SKM-1 treated with dmso at 0.1 percent for 144 hours (cell line): ENCODE results near the gene TPGS2.
A peak's percentile ranks its signal among the peaks of the same experiment; 100 is the strongest.
"Not testable (repeated sequence)": the region's sequence is repeated elsewhere in the genome, so short reads cannot be mapped to it uniquely, and the experiment has no call there.

ENCODE experiments used
- DNase-seq: peaks from one replicate; lab custom pipeline; 2025; ENCODE audit not compliant: unreplicated experiment; lab: John Stamatoyannopoulos, UW

The TPGS2 gene

GRCh38 chr18:36828630-36829361, at the start of gene TPGS2, which contains the start of gene KIAA1328:
TSS of gene TPGS2 (minus strand) at chr18:36829002. CDS start at chr18:36828767, 235 bp downstream.
TSS of gene KIAA1328 (plus strand) at chr18:36829127. CDS start at chr18:36829139, 12 bp downstream.
- DNase-seq, result peak; percentile 85

GRCh38 chr18:36873826-36874225, 45.0 kb upstream of the TPGS2 start:
- DNase-seq, result not testable (repeated sequence)

- DNase-seq, result no peak
Observed at GRCh38 chr18:36872329-36872728, 43.5 kb upstream of the TPGS2 start.

- no peak for DNase-seq
Observed at GRCh38 chr18:36871801-36872200, 43.0 kb upstream of the TPGS2 start.

- DNase-seq, result no peak
Observed at GRCh38 chr18:36867056-36867455, 38.3 kb upstream of the TPGS2 start.

GRCh38 chr18:36862182-36862581, 33.4 kb upstream of the TPGS2 start:
- no peak for DNase-seq

GRCh38 chr18:36856815-36857214, 28.0 kb upstream of the TPGS2 start:
- DNase-seq, result no peak

- DNase-seq, result no peak
Observed at GRCh38 chr18:36851202-36851590, 22.4 kb upstream of the TPGS2 start.

GRCh38 chr18:36850527-36851201, 21.9 kb upstream of the TPGS2 start:
- DNase-seq, result no peak

GRCh38 chr18:36849288-36850006, 20.6 kb upstream of the TPGS2 start:
- no peak for DNase-seq

- DNase-seq, result no peak
Observed at GRCh38 chr18:36848609-36849008, 19.8 kb upstream of the TPGS2 start.

GRCh38 chr18:36843784-36844183, 15.0 kb upstream of the TPGS2 start:
- no peak for DNase-seq

GRCh38 chr18:36843199-36843598, 14.4 kb upstream of the TPGS2 start:
- DNase-seq, result no peak

- DNase-seq, result no peak
Observed at GRCh38 chr18:36839835-36840234, 11.0 kb upstream of the TPGS2 start.

GRCh38 chr18:36835927-36836326, 7.1 kb upstream of the TPGS2 start:
- no peak for DNase-seq

- DNase-seq, result no peak
Observed at GRCh38 chr18:36833120-36833519, 4.3 kb upstream of the TPGS2 start.

GRCh38 chr18:36831139-36831538, 2.3 kb upstream of the TPGS2 start:
- DNase-seq, result no peak

GRCh38 chr18:36830158-36830495, 1.3 kb upstream of the TPGS2 start:
- DNase-seq, result no peak

GRCh38 chr18:36829362-36830157, 758 bp upstream of the TPGS2 start:
- DNase-seq, result no peak

- no peak for DNase-seq
Observed at GRCh38 chr18:36828157-36828629, 609 bp downstream of the TPGS2 start.

GRCh38 chr18:36826556-36826955, 2.2 kb downstream of the TPGS2 start:
- DNase-seq, result no peak
